DMS 273 (cell line): ENCODE measurements around the gene GNG7.
"Not testable (repeated sequence)": the region's sequence is repeated elsewhere in the genome, so short reads cannot be mapped to it uniquely, and the experiment has no call there.

Experiments used
- DNase-seq: peaks from one replicate; lab custom pipeline; 2025; ENCODE audit not compliant: unreplicated experiment; lab: John Stamatoyannopoulos, UW

The GNG7 gene

GRCh38 chr19:2579678-2580280 lies 122.7 kb downstream of the GNG7 start:
- DNase-seq: no peak

- DNase-seq: peak; percentile 80
Measured at GRCh38 chr19:2578901-2579677, 123.4 kb downstream of the GNG7 start.

- no peak for DNase-seq
Measured at GRCh38 chr19:2578391-2578890, 124.1 kb downstream of the GNG7 start.

DNA sequence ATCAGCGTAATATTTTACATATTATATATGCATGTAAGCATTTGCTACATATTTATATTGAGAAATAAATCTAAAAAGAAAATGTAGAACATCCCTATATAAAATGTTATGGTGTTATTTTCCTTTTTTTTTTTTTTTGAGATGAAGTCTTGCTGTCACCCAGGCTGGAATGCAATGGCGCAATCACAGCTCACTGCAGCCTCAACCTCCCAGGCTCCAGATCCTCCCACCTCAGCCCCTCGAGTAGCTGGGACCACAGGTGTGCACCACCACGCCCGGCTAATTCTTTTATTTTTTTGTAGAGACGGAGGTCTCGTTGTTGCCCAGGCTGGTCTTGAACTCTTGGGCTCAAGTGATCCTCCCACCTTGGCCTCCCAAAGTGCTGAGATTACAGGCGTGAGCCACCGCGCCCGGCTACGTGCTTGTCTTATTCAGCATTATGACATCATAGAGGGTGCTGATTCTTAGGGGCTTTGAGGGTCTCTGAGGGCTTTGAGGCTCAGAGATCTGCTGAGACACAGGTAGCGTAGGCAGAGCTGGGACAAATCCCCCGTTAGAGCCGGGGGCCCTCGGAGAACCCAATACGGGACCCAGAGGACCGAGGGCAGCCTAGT lies 124.7 kb downstream of the GNG7 start:
- DNase-seq: no peak

- peak; percentile 67 for DNase-seq
Measured at GRCh38 chr19:2575734-2576481, 126.6 kb downstream of the GNG7 start.

DNA sequence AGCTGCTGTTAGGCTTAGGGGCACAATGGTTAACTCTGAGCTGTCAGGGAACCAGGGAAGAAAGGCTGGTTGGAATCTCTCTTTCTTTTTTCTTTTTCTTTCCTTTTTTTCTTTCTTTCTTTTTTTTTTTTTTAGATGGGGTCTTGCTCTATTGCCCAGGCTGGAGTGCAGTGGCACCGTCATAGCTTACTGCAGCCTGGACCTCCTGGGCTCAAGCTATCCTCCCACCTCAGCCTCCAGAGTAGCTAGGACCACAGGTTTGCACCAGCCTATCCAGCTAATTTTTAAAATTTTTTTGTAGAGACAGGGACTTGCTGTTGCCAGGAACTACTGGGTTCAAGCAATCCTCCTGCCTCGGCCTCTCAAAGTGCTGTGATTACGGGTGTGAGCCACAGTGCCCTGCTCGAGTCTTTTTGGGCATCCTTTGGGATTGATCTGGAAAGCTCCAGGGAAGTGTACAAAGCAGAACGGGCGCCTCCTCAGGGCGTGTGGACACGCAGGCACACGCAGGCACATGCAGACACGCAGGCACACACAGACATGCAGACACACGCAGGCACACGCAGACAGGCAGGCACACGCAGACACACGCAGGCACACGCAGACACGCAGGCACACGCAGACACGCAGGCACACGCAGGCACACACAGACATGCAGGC lies 127.4 kb downstream of the GNG7 start:
- DNase-seq: no peak

- no peak for DNase-seq
Measured at GRCh38 chr19:2574478-2574931, 128.0 kb downstream of the GNG7 start.

DNA sequence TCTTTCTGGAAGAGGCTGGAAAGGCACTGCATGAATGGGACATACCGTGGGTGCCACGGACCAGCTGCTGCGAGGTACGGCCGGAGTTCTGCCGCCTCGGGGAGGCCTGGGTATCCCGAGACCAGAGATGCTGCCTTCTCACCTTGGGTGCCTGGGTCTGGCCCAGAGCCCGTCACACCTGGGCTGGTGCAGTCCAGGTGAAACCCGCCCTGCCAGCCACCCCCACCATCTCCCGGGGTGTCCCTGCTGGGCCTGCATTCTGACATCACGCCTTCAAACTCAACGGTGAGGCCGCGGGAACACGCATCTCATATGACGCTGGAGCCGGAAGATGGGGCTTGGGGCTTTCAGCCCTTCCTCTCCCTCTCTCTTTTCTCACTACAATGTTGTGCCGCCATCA lies 128.6 kb downstream of the GNG7 start:
- no peak for DNase-seq

- not testable (repeated sequence) for DNase-seq
Measured at GRCh38 chr19:2572152-2572551, 130.3 kb downstream of the GNG7 start.

DNA sequence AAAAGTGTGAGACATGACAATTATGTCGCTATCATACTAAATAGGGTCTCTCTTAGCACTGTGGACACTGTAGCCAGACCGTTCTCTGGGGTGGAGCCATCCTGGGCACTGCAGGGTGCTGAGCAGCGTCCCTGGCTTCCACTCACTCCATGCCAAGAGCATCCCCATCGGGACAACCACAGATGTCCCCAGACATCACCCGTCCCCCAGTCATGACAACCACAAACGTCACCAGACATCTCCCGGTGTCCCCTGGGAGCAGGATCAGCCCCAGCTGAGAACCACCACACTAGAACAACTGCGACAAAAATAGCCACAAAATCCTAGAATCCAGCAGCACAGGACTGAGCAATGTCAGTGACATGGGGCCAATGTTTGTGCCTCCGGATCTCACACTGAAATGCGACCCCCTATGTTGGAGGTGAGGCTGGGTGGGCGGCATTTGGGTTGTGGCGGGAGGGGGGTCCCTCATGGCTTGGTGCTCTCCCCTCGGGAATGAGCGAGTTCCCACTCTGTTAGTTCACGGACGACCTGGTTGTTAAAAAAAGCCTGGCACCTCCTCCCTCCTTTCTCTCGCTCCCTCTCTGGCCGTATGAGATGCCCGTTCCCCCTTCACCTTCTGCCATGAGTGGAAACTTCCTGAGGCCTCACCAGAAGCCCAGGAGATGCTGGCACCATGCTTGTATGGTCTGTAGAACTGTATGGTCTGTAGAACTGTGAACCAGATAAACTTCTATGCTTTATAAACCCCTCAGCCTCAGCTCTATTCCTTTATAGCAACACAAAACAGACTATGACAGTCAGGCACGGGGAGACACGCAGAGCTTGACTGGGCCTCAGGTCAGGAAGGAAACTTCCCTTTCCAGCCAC lies 132.7 kb downstream of the GNG7 start:
- no peak for DNase-seq

DNA sequence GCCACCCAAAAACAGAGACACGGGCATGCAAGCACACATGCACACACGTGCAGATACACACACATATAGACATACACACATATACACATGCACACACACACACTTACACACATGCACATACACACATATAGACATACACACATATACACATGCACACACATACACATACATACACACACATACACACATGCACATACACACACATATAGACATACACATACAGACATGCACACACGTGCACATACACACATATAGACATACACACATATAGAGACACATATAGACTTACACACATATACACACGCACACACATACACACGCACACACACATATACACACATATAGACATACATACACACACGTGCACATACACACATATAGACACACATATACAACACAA lies 134.5 kb downstream of the GNG7 start:
- no peak for DNase-seq

DNA sequence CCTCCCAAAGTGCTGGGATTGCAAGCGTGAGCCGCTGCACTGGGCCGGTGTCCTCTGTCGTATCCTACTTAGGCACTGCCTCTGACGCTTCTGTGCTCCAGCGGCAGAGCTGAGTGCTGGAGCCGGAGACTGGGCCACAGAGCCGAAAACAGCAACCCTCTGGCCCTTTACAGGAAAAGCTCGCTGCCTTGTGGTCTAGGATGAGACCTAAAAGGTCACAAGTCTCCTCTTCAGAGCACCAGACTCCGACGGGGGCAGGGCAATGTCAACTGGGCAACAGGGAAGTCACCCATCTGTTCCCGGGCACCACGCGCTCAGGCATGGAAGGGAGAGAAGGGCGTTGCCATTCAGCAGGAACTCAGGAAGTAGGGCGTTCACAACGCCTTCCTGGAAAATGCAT lies 134.9 kb downstream of the GNG7 start:
- DNase-seq: no peak

DNA sequence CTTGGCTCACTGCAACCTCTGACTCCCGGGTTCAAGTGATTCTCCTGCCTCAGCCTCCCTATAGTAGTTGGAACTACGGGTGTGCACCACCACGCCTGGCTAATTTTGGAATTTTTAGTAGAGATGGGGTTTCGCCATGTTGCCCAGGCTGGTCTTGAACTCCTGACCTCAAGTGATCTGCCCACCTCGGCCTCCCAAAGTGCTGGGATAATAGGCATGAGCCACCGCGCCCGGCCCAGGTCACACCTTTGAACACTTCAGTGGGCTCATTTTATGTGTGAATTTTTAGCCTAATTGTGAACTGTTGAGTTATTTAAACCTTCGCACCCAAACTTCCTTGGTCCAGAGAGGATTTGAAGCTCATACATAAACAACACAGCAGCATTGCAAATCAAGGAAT lies 138.9 kb downstream of the GNG7 start:
- not testable (repeated sequence) for DNase-seq

GRCh38 chr19:2561895-2562294 lies 140.6 kb downstream of the GNG7 start:
- no peak for DNase-seq

DNA sequence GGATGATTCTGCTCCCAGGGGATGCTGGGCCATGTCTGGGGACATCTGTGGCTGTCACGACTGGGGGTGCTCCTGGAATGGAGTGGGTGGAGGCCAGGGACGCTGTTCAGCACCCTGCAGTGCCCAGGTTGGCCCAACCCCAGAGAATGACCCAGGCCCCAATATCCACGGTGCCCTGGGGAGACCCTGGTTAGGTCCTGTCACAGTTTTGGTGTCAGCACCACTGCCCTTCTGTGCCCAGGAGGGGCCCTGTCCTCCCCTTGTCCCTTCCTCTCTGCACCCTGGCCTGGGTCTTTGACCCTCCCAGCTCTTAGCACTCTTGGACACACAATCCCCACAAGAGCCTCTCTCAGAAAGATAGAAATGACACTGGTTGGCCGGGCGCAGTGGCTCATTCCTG lies 141.3 kb downstream of the GNG7 start:
- no peak for DNase-seq

DNA sequence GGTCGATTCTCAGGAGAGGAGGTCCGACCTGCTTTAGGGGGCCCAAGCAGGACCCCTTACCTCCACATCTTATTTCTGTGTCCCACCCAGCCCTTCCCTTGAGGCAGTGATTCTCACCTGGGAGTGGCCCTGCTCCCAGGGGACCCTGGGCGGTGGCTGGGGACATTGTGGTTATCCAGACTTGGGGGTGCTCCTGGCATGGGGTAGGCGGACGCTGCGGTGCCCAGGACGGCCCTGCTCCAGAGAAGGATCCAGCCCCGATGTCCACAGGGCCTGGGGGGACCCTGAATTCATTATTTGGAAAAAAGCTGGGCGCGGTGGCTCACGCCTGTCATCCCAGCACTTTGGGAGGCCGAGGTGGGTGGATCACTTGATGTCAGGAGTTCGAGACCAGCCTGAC lies 142.1 kb downstream of the GNG7 start:
- no peak for DNase-seq

DNA sequence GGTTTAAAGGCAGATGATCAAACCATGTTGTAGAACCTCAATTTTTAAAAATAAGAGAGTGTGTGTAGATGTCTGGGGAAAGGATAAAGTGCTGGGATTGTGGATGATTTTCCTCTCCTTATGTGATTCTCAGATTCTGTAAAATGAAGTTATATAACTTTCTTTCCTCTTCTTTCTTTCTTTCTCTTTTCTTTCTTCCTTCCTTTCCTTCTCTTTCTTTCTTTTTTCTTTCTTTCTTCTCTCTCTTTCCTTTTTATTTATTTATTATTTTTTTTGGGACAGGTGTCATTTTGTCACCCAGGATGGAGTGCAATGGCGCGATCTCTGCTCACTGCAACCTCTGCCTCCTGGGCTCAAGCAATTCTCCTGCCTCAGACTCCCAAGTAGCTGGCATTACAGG lies 144.0 kb downstream of the GNG7 start:
- DNase-seq: no peak

DNA sequence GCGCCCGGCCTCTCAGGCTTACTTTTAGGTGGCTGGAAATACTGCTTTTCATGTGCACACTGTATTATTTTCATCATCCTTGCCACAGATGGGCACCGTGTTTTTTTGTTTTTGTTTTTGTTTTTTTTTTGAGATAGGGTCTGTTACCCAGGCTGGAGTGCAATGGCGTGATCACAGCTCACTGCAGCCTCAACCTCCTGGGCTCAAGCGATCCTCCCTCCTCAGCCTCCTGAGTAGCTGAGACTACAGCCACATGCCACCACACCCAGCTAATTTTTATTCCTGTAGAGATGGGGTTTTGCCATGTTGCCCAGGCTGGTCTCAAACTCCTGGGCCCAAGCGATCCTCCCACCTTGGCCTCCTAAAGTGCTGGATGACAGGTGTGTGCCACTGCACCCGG lies 144.4 kb downstream of the GNG7 start:
- not testable (repeated sequence) for DNase-seq

DNA sequence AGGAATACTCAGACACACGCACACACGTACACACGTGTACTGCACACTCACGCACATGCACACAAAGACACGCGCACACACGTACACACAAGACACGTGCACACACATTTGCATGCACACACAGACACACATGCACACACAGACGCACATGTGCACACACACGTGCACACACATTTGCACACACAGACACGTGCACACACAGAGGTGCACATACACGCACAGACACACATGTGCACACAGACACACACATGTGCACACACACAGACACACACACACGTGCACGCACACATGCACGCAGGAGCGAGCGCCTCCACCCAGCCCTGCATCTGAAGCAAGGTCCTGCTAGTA lies 145.4 kb downstream of the GNG7 start:
- no peak for DNase-seq
